PC-3 (cell line): ENCODE results near the gene TSNAXIP1. TPM values are rescaled to one million over a fixed set of nuclear protein-coding genes. Genes with fewer than 3 reads are reported as not detected.

ENCODE experiments used
- ATAC-seq: fragments of 200-7000 bp; cut with Tn5 transposase; 2 replicates; pipeline ENCODE4 v1.9.1; 2020; ENCODE audit warnings: mild to moderate bottlenecking, moderate library complexity
- BruUV-seq: library from RNA; stranded (reverse); fragments of 400-500 nt; replicated peaks from 2 replicates; lab custom pipeline; 2021; lab: Mats Ljungman, UMichigan
- CTCF ChIA-PET: fragments of 300-600 bp; sonication (Branson Sonifier 250); formaldehyde crosslinking; loops from one replicate; lab custom pipeline; 2022; ENCODE audit warnings: antibody characterized with exemption; lab: Charles Lee
- POLR2A ChIA-PET: fragments of 300-600 bp; sonication (Branson Sonifier 250); formaldehyde crosslinking; loops from one replicate; lab custom pipeline; 2022; ENCODE audit warnings: antibody characterized with exemption; ENCODE audit not compliant: unreplicated experiment; lab: Charles Lee
- DNase-seq: peaks from one replicate; pipeline ENCODE4 v3.0.0-alpha.2; 2015
- H2AFZ ChIP-seq: fragments of 300-600 bp; sonication (generic); 2 replicates; pipeline ENCODE4 v1.6.0; 2016; ENCODE audit warnings: antibody characterized with exemption, low read length
- H3F3A ChIP-seq: fragments of 300-600 bp; sonication (generic); one replicate; pipeline ENCODE4 v1.6.0; 2017; ENCODE audit warnings: antibody characterized with exemption, low read length, control low read depth, mild to moderate bottlenecking; ENCODE audit not compliant: unreplicated experiment
- H3K27ac ChIP-seq: fragments of 300-600 bp; sonication (generic); 2 replicates; pipeline ENCODE4 v1.5.1; 2016; ENCODE audit warnings: mild to moderate bottlenecking, low read length
- H3K27me3 ChIP-seq: fragments of 300-600 bp; sonication (generic); 2 replicates; pipeline ENCODE4 v1.6.1; 2016; ENCODE audit warnings: low read length, mixed read lengths
- H3K36me3 ChIP-seq: fragments of 300-600 bp; sonication (generic); 2 replicates; pipeline ENCODE4 v1.6.1; 2016; ENCODE audit warnings: low read depth, mixed run types, low read length, mixed read lengths
- H3K4me1 ChIP-seq: fragments of 300-600 bp; sonication (generic); 2 replicates; pipeline ENCODE4 v1.5.1; 2016; ENCODE audit warnings: low read length; ENCODE audit not compliant: insufficient read depth
- H3K4me2 ChIP-seq: fragments of 300-600 bp; sonication (generic); 2 replicates; pipeline ENCODE4 v1.6.0; 2016; ENCODE audit warnings: low read length
- H3K4me3 ChIP-seq: fragments of 300-600 bp; sonication (generic); 2 replicates; pipeline ENCODE4 v1.5.1; 2016; ENCODE audit warnings: mild to moderate bottlenecking, low read length, mixed read lengths
- H3K79me2 ChIP-seq: fragments of 300-600 bp; sonication (generic); 2 replicates; pipeline ENCODE4 v1.6.1; 2017; ENCODE audit warnings: low read length, mixed read lengths
- H3K9ac ChIP-seq: fragments of 300-600 bp; sonication (generic); 2 replicates; pipeline ENCODE4 v1.6.0; 2016; ENCODE audit warnings: mild to moderate bottlenecking, low read length
- H3K9me2 ChIP-seq: fragments of 300-600 bp; sonication (generic); replicated peaks from 2 replicates; pipeline ENCODE4 v1.6.1; 2016; ENCODE audit warnings: mixed run types, low read length, mixed read lengths
- H3K9me3 ChIP-seq: fragments of 300-600 bp; sonication (generic); 2 replicates; pipeline ENCODE4 v1.6.1; 2016; ENCODE audit warnings: low read length, mixed read lengths
- H4K20me1 ChIP-seq: fragments of 300-600 bp; sonication (generic); 2 replicates; pipeline ENCODE4 v1.6.1; 2016; ENCODE audit warnings: low read length, mixed read lengths
- EZH2 ChIP-seq: fragments of 300-600 bp; sonication (generic); IDR thresholded peaks from one replicate; pipeline ENCODE4 v1.6.1; 2017; ENCODE audit warnings: antibody characterized with exemption, mild to moderate bottlenecking, low read length; ENCODE audit not compliant: unreplicated experiment
- EZH2phosphoT487 ChIP-seq: fragments of 300-600 bp; sonication (generic); IDR thresholded peaks from 2 replicates; pipeline ENCODE4 v1.6.1; 2018; ENCODE audit warnings: mild to moderate bottlenecking, antibody characterized with exemption, low read length, borderline replicate concordance
- intact Hi-C: fragments of 100-400 bp; cut with micrococcal nuclease; formaldehyde crosslinking; loops from 2 replicates; pipeline ENCODE4 v1.9.0; 2023
- total RNA-seq: library from RNA; depleted of rRNA; stranded (reverse); fragments of >200 nt; gene quantifications from 2 replicates; pipeline ENCODE4 v1.2.3, GENCODE V29; 2014
- TF ChIP-seq, protein P1 (sequence below): fragments of 300-600 bp; sonication (generic); conservative IDR thresholded peaks from 2 replicates; pipeline ENCODE4 v1.5.1; 2017; ENCODE audit warnings: antibody characterized with exemption, low read depth, mild to moderate bottlenecking, low read length

Gene TSNAXIP1
- total RNA-seq, 1 experiment from 2014 or later = 0.44 TPM

DNA sequence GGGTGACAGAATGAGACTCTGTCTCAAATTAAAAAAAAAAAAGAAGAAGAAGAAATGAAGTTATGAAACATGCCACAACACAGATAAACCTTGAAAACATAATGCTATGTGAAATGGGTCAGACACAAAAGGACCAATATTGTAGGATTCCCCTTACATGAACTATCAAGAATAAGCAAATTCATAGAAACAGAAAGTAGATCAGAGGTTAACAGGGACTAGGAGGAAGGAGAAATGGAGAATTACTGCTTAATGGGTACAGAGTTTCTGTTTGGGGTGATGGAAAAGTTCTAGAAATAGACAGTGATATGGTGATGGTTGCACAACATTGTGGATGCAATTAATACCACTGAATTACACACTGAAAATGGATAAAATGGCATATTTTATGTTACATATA lies 16.6 kb upstream of the TSNAXIP1 start:
- no peak for ATAC-seq
- CTCF ChIA-PET = no interaction called here
- no peaks in the 10 kb centered on the region for H3K27me3 ChIP-seq

DNA sequence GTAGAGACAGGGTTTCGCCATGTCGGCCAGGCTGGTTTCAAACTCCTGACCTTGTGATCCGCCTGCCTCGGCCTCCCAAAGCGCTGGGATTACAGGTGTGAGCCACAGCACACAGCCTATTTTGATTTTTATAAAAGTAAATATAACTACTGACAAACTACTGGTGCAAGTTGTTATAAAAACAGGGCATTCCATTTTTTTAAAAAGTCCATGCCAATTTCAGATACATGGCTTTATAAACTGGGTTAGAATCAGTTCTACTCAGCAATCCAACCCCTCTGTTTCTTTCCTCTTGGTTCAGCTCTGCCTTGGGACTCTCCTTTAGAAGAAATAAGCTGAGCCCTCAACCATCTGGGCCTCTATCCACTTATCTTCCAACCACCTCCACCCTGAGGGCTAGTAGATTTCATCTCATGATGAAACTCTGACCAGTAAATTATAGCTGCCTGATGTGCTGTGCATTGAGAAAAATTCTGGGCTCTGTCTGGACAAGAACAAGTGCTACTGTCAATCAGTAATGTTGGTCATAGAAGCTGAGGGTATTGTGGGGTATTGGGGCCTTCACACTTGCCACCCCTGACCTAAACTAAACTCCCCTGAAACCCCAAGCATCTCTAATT lies 10.5 kb upstream of the TSNAXIP1 start:
- intact Hi-C loops = no loop called here
- peaks cover 26% of the 10 kb centered on the region for H3K79me2 ChIP-seq
- ChIA-PET POLR2A (no interaction called here), CTCF (no interaction called here)
- DNase-seq (no peak), ATAC-seq (no peak)
- H3K9ac ChIP-seq = no peak overlapping the region
- H3K4me1 ChIP-seq = no peaks in the 10 kb centered on the region
- H3K36me3 ChIP-seq = no peaks in the 10 kb centered on the region
- H3K4me2 ChIP-seq = no peak overlapping the region
- no TSS peak for BruUV-seq
- no peaks in the 10 kb centered on the region for H3K9me3 ChIP-seq
- H2AFZ ChIP-seq = no peak overlapping the region
- no peak overlapping the region for H3K4me3 ChIP-seq
- H3F3A ChIP-seq = no peaks in the 10 kb centered on the region
- TF ChIP-seq EZH2phosphoT487 (no peak), EZH2 (no peak)
- TF ChIP-seq, protein P1, sequence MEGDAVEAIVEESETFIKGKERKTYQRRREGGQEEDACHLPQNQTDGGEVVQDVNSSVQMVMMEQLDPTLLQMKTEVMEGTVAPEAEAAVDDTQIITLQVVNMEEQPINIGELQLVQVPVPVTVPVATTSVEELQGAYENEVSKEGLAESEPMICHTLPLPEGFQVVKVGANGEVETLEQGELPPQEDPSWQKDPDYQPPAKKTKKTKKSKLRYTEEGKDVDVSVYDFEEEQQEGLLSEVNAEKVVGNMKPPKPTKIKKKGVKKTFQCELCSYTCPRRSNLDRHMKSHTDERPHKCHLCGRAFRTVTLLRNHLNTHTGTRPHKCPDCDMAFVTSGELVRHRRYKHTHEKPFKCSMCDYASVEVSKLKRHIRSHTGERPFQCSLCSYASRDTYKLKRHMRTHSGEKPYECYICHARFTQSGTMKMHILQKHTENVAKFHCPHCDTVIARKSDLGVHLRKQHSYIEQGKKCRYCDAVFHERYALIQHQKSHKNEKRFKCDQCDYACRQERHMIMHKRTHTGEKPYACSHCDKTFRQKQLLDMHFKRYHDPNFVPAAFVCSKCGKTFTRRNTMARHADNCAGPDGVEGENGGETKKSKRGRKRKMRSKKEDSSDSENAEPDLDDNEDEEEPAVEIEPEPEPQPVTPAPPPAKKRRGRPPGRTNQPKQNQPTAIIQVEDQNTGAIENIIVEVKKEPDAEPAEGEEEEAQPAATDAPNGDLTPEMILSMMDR = no peak
- H3K27ac ChIP-seq = no peak overlapping the region
- H4K20me1 ChIP-seq = no peaks in the 10 kb centered on the region
- no peaks in the 10 kb centered on the region for H3K9me2 ChIP-seq
- H3K27me3 ChIP-seq = no peaks in the 10 kb centered on the region

More for the DNA sequence above, 16.6 kb upstream of the TSNAXIP1 start:
- Histone ChIP-seq H3K4me3 (no peak overlapping the region), H3K79me2 (no peaks in the 10 kb centered on the region), H3K9me3 (no peaks in the 10 kb centered on the region), H3K9ac (no peak overlapping the region), H3F3A (no peaks in the 10 kb centered on the region), H2AFZ (no peak overlapping the region), H3K4me1 (no peaks in the 10 kb centered on the region), H3K9me2 (no peaks in the 10 kb centered on the region), H3K4me2 (no peak overlapping the region), H3K36me3 (no peaks in the 10 kb centered on the region), H4K20me1 (no peaks in the 10 kb centered on the region), H3K27ac (no peak overlapping the region)
- POLR2A ChIA-PET = no interaction called here
- no peak for TF ChIP-seq EZH2phosphoT487
- TF ChIP-seq, protein P1 = no peak
- no peak for TF ChIP-seq EZH2
- BruUV-seq = no TSS peak
- intact Hi-C loops = no loop called here
- no peak for DNase-seq

DNA sequence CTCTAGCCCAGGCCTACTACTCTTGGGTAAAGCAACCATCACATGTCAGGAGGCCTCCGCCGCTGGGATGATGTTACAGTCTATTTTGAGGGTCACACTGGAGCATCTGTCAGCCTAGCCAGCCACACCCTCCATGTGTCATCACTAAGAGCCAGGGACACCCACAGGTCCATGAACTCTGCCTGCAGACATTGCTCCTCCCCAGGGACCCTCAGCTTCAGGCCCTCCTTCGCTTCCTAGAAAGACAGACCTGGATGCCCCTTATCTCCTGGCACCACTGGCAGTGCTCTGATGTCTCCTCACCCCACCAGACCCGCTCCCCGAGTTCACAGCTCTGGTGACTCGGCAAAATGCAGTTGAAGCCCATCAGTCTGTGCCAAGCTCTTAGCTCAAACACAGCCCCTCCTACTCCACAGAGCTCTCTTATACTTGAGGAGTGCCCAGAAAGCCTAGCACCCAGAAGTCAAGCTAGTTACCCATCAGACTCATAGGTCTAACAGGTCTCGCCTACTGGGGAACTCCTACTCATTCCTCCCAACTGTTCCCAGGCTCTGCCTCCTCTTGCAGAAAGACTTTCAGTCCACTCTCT lies 6.3 kb upstream of the TSNAXIP1 start:
- Histone ChIP-seq H2AFZ (no peak overlapping the region), H3K79me2 (peaks cover 65% of the 10 kb centered on the region), H3K4me3 (no peak overlapping the region), H3K27ac (no peak overlapping the region), H4K20me1 (no peaks in the 10 kb centered on the region), H3K9ac (no peak overlapping the region), H3K4me2 (no peak overlapping the region), H3K4me1 (peaks cover 9% of the 10 kb centered on the region), H3F3A (no peaks in the 10 kb centered on the region), H3K9me2 (no peaks in the 10 kb centered on the region), H3K9me3 (no peaks in the 10 kb centered on the region), H3K36me3 (no peaks in the 10 kb centered on the region), H3K27me3 (no peaks in the 10 kb centered on the region)
- intact Hi-C loops = no loop called here
- ATAC-seq (no peak), DNase-seq (no peak)
- BruUV-seq = no TSS peak
- TF ChIP-seq EZH2 (no peak), EZH2phosphoT487 (no peak)
- TF ChIP-seq, protein P1 = no peak
- CTCF ChIA-PET = no interaction called here
- POLR2A ChIA-PET = no interaction called here
